Tibial nerve (tissue), 4 donors: ENCODE measurements around the gene CHD8. TPM values are rescaled to one million over a fixed set of nuclear protein-coding genes. Genes with fewer than 3 reads are reported as not detected.

Experiments
- DNase-seq, 2 donors: peaks; one replicate each; pipeline ENCODE4 v3.0.0-alpha.2; 2019; ENCODE audit warnings: low spot score in 2 of 2
- H3K27ac ChIP-seq, 4 donors: fragments of 200-600 bp; sonication (generic) in 3 of 4; one replicate each; pipeline ENCODE4 v1.5.1; 2017 to 2019; ENCODE audit warnings: mild to moderate bottlenecking in 1 of 4
- H3K27me3 ChIP-seq, 2 donors: fragments of 200-600 bp; sonication (generic) in 1 of 2; one replicate each; pipeline versions ENCODE4 v1.5.1 to v1.6.0; 2017 to 2019
- H3K36me3 ChIP-seq, 3 donors: fragments of 200-600 bp; sonication (generic); one replicate each; pipeline ENCODE4 v1.5.1; 2018 to 2019
- H3K4me1 ChIP-seq, 4 donors: fragments of 200-600 bp; sonication (generic) in 3 of 4; one replicate each; pipeline ENCODE4 v1.5.1; 2017 to 2019
- H3K4me3 ChIP-seq, 4 donors: fragments of 200-600 bp; sonication (generic) in 3 of 4; one replicate each; pipeline ENCODE4 v1.5.1; 2017 to 2019; ENCODE audit warnings: mild to moderate bottlenecking in 1 of 4, moderate library complexity in 1 of 4
- H3K9me3 ChIP-seq, 4 donors: fragments of 200-600 bp; sonication (generic) in 3 of 4; one replicate each; pipeline ENCODE4 v1.5.1; 2017 to 2019
- EP300 ChIP-seq, 2 donors: sonication (generic); formaldehyde crosslinking; IDR thresholded peaks; one replicate each; pipeline ENCODE4 v1.6.1; 2017; ENCODE audit warnings: antibody characterized with exemption in 2 of 2, mild to moderate bottlenecking in 1 of 2
- POLR2A ChIP-seq, 2 donors: fragments of 450-650 bp; IDR thresholded peaks; one replicate each; pipeline ENCODE4 v1.6.1; 2017; ENCODE audit warnings: antibody characterized with exemption in 2 of 2, mild to moderate bottlenecking in 2 of 2, moderate library complexity in 2 of 2
- WGBS, 2 donors: methylation state at CpG; one replicate each; pipeline ENCODE4 v1.1.5; 2018; 5-methylcytosine and 5-hydroxymethylcytosine counted together
- total RNA-seq, 4 donors: library from RNA; depleted of rRNA; stranded (reverse); fragments of >200 nt; gene quantifications; one replicate each; pipeline ENCODE4 v1.1.0, GENCODE V29; 2016
- TF ChIP-seq, protein P1 (sequence below), 5 experiments: fragments of 200-600 bp in 3 of 5; fragments of 450-650 bp in 2 of 5; sonication (generic) in 3 of 5; IDR thresholded peaks; one replicate each; pipeline ENCODE4 v1.5.1; 2016 to 2019; ENCODE audit warnings: antibody characterized with exemption in 5 of 5, mild to moderate bottlenecking in 3 of 5, moderate library complexity in 2 of 5

Gene CHD8
- total RNA-seq, 4 donors from 2014 or later: 45.9 to 68.2 (median 65.6) TPM

DNA sequence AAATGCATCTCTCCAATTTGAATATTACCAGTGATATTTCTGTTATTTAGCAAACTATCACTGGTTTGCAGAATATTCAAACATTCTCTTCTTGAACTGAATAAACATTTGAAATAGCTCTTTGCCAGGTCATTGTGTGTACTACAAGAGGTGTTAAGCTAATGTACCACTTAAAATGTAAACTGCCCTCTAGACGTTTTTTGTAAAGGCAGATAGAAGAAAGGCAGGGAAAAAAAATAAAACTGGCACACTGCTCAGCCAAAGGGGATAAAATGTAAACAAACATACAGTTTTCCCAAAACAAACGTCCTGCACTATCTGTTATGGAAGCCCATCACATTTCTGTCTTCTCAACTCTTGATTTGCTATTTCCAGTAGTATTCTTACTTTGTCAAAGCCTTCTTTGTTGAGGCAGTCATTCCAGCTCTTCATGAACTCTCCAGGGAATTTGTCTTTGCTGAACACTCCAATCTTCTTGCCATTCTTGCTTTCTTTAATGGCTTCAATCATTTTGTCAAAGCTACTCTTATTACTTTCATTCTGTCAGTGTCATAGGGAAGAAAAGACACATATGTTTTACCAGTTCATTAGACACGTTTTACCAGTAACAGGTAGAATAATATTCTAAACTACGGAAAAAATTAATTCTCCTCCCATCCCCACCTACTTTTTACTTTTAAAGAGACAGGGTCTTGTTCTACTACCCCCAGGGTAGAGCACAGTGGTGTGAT lies 85.8 kb downstream of the CHD8 start:
- Histone ChIP-seq H3K27ac (no peak overlapping the region), H3K4me3 (no peak overlapping the region), H3K27me3 (no peaks in the 10 kb centered on the region), H3K36me3 (peaks cover 0 to 81% (median 0%) of the 10 kb centered on the region in 3 donors), H3K9me3 (no peaks in the 10 kb centered on the region), H3K4me1 (no peaks in the 10 kb centered on the region)
- WGBS, 2 donors: 39 to 42% methylated on average over 4 of the region's 4 CpGs
- TF ChIP-seq POLR2A (IDR thresholded peaks at IDR 0.05): no peak
- TF ChIP-seq, protein P1, sequence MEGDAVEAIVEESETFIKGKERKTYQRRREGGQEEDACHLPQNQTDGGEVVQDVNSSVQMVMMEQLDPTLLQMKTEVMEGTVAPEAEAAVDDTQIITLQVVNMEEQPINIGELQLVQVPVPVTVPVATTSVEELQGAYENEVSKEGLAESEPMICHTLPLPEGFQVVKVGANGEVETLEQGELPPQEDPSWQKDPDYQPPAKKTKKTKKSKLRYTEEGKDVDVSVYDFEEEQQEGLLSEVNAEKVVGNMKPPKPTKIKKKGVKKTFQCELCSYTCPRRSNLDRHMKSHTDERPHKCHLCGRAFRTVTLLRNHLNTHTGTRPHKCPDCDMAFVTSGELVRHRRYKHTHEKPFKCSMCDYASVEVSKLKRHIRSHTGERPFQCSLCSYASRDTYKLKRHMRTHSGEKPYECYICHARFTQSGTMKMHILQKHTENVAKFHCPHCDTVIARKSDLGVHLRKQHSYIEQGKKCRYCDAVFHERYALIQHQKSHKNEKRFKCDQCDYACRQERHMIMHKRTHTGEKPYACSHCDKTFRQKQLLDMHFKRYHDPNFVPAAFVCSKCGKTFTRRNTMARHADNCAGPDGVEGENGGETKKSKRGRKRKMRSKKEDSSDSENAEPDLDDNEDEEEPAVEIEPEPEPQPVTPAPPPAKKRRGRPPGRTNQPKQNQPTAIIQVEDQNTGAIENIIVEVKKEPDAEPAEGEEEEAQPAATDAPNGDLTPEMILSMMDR (IDR thresholded peaks at IDR 0.05): no peak
- TF ChIP-seq EP300 (IDR thresholded peaks at IDR 0.05): no peak
- DNase-seq: no peak

DNA sequence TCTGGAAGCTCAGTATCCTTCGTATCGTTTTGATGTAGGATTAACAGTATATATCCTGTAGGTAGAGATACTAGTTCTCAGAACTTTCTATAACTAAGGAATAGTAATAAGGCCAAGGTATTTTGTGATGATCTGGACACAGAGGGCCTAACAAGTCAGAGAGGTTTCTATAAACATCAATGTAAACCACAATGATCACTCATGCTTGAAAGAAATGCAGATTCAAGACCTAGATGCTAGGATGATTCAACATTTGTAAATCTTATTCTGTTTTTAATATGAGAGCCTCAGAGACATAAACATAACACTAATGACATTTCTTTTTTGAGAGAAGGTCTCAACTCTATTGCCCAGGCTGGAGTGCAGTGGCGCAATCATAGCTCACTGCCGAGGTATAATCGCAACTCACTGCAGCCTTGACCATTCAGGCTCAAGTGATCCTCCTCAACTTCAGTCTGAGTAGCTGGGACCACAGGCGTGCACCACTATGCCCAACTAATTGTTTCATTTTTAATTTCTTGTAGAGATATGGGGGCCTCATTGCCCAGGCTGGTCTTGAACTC lies 88.3 kb downstream of the CHD8 start:
- WGBS, 2 donors: 95 to 98% methylated on average over 6 of the region's 6 CpGs
- no peaks in the 10 kb centered on the region for H3K4me1 ChIP-seq
- H3K27ac ChIP-seq: no peak overlapping the region
- TF ChIP-seq EP300 (IDR thresholded peaks at IDR 0.05): no peak
- TF ChIP-seq, protein P1 (IDR thresholded peaks at IDR 0.05): no peak
- TF ChIP-seq POLR2A (IDR thresholded peaks at IDR 0.05): no peak
- H3K4me3 ChIP-seq: no peak overlapping the region
- no peak for DNase-seq
- H3K36me3 ChIP-seq: peaks cover 0 to 99% (median 14%) of the 10 kb centered on the region in 3 donors
- H3K9me3 ChIP-seq: no peaks in the 10 kb centered on the region
- no peaks in the 10 kb centered on the region for H3K27me3 ChIP-seq

DNA sequence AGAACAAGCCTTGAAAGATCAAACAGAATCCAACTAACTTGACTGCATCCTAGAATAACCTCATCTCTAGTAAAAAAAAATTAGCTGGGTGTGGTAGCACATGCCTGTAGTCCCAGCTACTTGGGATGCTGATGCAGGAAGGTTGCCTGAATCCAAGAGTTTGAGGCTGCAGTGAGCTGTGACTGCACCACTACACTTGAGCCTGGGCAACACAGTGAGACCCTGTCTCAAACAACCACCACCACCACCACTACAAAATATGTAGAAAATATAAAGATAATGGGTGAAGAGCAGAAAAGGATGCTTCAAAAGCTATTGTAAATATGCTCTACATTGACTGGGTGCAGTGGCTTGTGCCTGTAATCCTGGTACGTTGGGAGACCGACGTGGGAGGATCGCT lies 99.4 kb downstream of the CHD8 start:
- DNase-seq: no peak
- TF ChIP-seq POLR2A (IDR thresholded peaks at IDR 0.05) (no peak), EP300 (IDR thresholded peaks at IDR 0.05) (no peak)
- TF ChIP-seq, protein P1 (IDR thresholded peaks at IDR 0.05): no peak
- 97 to 98% methylated on average over 4 of the region's 4 CpGs for WGBS, 2 donors
- Histone ChIP-seq H3K9me3 (no peaks in the 10 kb centered on the region), H3K27me3 (no peaks in the 10 kb centered on the region), H3K27ac (no peak overlapping the region), H3K36me3 (peaks cover 5 to 100% (median 21%) of the 10 kb centered on the region in 3 donors), H3K4me1 (no peaks in the 10 kb centered on the region), H3K4me3 (no peak overlapping the region)

DNA sequence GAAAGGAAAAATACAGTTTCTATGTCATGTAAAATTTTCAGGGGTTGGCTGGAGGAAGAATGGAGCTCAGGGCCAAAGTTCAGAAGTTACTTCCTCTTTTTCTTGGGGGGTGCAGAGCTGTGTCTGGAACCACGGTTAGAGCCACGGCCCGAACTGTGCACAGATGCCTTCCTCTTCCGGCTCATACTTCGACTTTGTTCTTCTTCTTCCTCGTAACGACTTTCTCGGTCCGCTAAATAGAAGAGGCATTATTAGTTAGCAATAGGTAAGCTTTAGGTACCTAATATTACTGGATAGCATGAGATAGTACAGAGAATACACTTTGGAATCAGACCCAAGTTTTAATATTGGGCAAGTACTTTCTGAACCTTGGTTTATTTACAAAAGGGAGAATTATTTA lies 103.3 kb downstream of the CHD8 start:
- Histone ChIP-seq H3K36me3 (peaks cover 5 to 72% (median 6%) of the 10 kb centered on the region in 3 donors), H3K4me3 (no peak overlapping the region), H3K4me1 (no peaks in the 10 kb centered on the region), H3K27me3 (no peaks in the 10 kb centered on the region), H3K27ac (no peak overlapping the region), H3K9me3 (no peaks in the 10 kb centered on the region)
- TF ChIP-seq, protein P1 (IDR thresholded peaks at IDR 0.05): no peak
- TF ChIP-seq POLR2A (IDR thresholded peaks at IDR 0.05): no peak
- 85 to 86% methylated on average over 9 of the region's 9 CpGs for WGBS, 2 donors
- no peak for DNase-seq

DNA sequence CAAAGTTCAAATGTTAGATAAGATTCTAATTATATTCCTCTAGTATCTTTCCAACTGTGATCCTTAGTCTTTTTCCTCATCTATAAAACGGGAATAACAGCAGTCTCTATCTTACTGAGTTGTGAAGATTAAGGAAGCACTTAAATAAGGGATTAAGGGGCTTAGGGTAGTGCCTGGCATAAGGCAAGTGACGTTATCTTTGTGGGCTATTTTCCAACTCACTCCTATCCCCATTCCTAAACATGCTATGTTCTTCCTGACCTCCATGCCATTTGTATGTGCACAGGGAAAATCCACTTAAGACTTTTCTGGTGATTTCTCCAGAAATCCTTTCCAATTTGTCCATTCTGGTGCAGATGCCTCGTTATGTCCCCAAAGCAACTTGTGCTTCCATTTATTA lies 105.4 kb downstream of the CHD8 start:
- WGBS, 2 donors: 40 to 72% methylated on average over 2 to 3 of the region's 3 CpGs
- no peak for TF ChIP-seq POLR2A (IDR thresholded peaks at IDR 0.05)
- TF ChIP-seq, protein P1 (IDR thresholded peaks at IDR 0.05): no peak
- TF ChIP-seq EP300 (IDR thresholded peaks at IDR 0.05): no peak
- no peak for DNase-seq
- H3K4me3 ChIP-seq: no peak overlapping the region
- no peaks in the 10 kb centered on the region for H3K4me1 ChIP-seq
- H3K9me3 ChIP-seq: no peaks in the 10 kb centered on the region
- no peak overlapping the region for H3K27ac ChIP-seq
- no peaks in the 10 kb centered on the region for H3K27me3 ChIP-seq
- peaks cover 5 to 52% (median 6%) of the 10 kb centered on the region in 3 donors for H3K36me3 ChIP-seq
